Hematopoietic multipotent progenitor cell treated with erythropoietin and hydrocortisone succinate and interleukin-3 and kit ligand, for 15 days (in vitro differentiated cells): ENCODE data around the gene RAB8A.

Source experiments
- DNase-seq: peaks from one replicate; pipeline ENCODE4 v3.0.0-alpha.2; 2015; ENCODE audit warnings: low spot score

RAB8A gene

GRCh38 chr19:16180611-16181010, 68.9 kb downstream of the RAB8A start:
- no peak for DNase-seq
